ENCODE results near the gene SLX9. TPM values are rescaled to one million over a fixed set of nuclear protein-coding genes. Genes with fewer than 3 reads are reported as not detected.
A peak's percentile ranks its signal among the peaks of the same experiment; 100 is the strongest.

SLX9 gene
- total and polyA plus RNA-seq, 3 experiments from 2014 or later, result 14.3 to 71.1 (median 68.1) TPM

- Histone ChIP-seq H3K27me3 (ENCODE audit: insufficient read depth, low read length, poor library complexity, severe bottlenecking) (no peaks in the 10 kb centered on the region), H3K4me1 (ENCODE audit: insufficient read depth, low read length) (peaks cover 31% of the 10 kb centered on the region), H3K4me3 (ENCODE audit: low read length) (no peak overlapping the region), H3K27ac (ENCODE audit: low read depth, low read length) (no peak overlapping the region), H3K9me3 (ENCODE audit: low read length) (no peaks in the 10 kb centered on the region), H3K36me3 (ENCODE audit: insufficient read depth, low read length) (no peaks in the 10 kb centered on the region)
- Mint-ChIP-seq H3K27me3 (no peaks in the 10 kb centered on the region), H3K4me1 (peaks cover 26 to 29% (median 28%) of the 10 kb centered on the region in 3 donors), H3K9me3 (no peaks in the 10 kb centered on the region), H3K27ac (peak overlapping the region in 1 of 8 donors; percentile 72), H3K4me3 (peak overlapping the region in 3 of 7 donors; percentile 25 to 56 (median 29)), H3K36me3 (no peaks in the 10 kb centered on the region)
- CTCF ChIA-PET, result interaction anchor here (1.2 to 12.2 kb wide), 6 partner anchors 18 to 195 kb away, joined by 3 to 219 read pairs (median 28); partner anchors contain the start of genes ITGB2, PTTG1IP and UBE2G2
- POLR2A ChIA-PET, result interaction anchor here (0.9 kb wide), 1 partner anchor 41 kb away, joined by 3 read pairs; no protein-coding TSS in a partner anchor
- DNase-seq, result no peak
These were observed 5.9 kb upstream of the SLX9 start for GRCh38 chr21:44933918-44934260.

GRCh38 chr21:44934276-44934675 is 5.6 kb upstream of the SLX9 start:
- Mint-ChIP-seq H3K9me3 (no peaks in the 10 kb centered on the region), H3K27ac (no peak overlapping the region), H3K4me3 (peak overlapping the region in 3 of 7 donors; percentile 29 to 56 (median 36)), H3K4me1 (peaks cover 26 to 29% (median 28%) of the 10 kb centered on the region in 3 donors), H3K36me3 (no peaks in the 10 kb centered on the region), H3K27me3 (no peaks in the 10 kb centered on the region)
- POLR2A ChIA-PET, result interaction anchor here (0.9 kb wide), 1 partner anchor 41 kb away, joined by 3 read pairs; no protein-coding TSS in a partner anchor
- no peak for DNase-seq
- no peak overlapping the region for H3K4me3 ChIP-seq (ENCODE audit: low read length)
- peaks cover 31% of the 10 kb centered on the region for H3K4me1 ChIP-seq (ENCODE audit: insufficient read depth, low read length)
- H3K36me3 ChIP-seq (ENCODE audit: insufficient read depth, low read length), result no peaks in the 10 kb centered on the region
- H3K27ac ChIP-seq (ENCODE audit: low read depth, low read length), result no peak overlapping the region
- H3K9me3 ChIP-seq (ENCODE audit: low read length), result no peaks in the 10 kb centered on the region
- no peaks in the 10 kb centered on the region for H3K27me3 ChIP-seq (ENCODE audit: insufficient read depth, low read length, poor library complexity, severe bottlenecking)
- CTCF ChIA-PET, result interaction anchor here (1.2 to 12.2 kb wide), 5 partner anchors 18 to 194 kb away, joined by 3 to 219 read pairs (median 38); partner anchors contain the start of genes ITGB2 and UBE2G2

- Mint-ChIP-seq H3K4me1 (peaks cover 20 to 24% (median 22%) of the 10 kb centered on the region in 3 donors), H3K27ac (no peak overlapping the region), H3K4me3 (peak overlapping the region in 1 of 7 donors; percentile 50), H3K27me3 (no peaks in the 10 kb centered on the region), H3K9me3 (no peaks in the 10 kb centered on the region), H3K36me3 (peaks cover 0 to 2% (median 0%) of the 10 kb centered on the region in 3 donors)
- ChIA-PET CTCF (interaction anchor here (1.2 to 12.2 kb wide), 5 partner anchors 19 to 194 kb away, joined by 3 to 219 read pairs (median 38); partner anchors contain the start of genes ITGB2 and UBE2G2), POLR2A (interaction anchor here (0.9 kb wide), 1 partner anchor 42 kb away, joined by 3 read pairs; no protein-coding TSS in a partner anchor)
- no peak for DNase-seq
- Histone ChIP-seq H3K36me3 (ENCODE audit: insufficient read depth, low read length) (no peaks in the 10 kb centered on the region), H3K4me3 (ENCODE audit: low read length) (no peak overlapping the region), H3K9me3 (ENCODE audit: low read length) (no peaks in the 10 kb centered on the region), H3K27ac (ENCODE audit: low read depth, low read length) (no peak overlapping the region), H3K4me1 (ENCODE audit: insufficient read depth, low read length) (peaks cover 26% of the 10 kb centered on the region), H3K27me3 (ENCODE audit: insufficient read depth, low read length, poor library complexity, severe bottlenecking) (no peaks in the 10 kb centered on the region)
These were observed 4.9 kb upstream of the SLX9 start for GRCh38 chr21:44934797-44935532.

- no peak for DNase-seq
- peaks cover 16 to 21% (median 20%) of the 10 kb centered on the region in 3 donors for H3K4me1 Mint-ChIP-seq
- POLR2A ChIA-PET, result interaction anchor here (0.6 kb wide), 1 partner anchor 913 kb away, joined by 4 read pairs; no protein-coding TSS in a partner anchor
- no peaks in the 10 kb centered on the region for H3K9me3 ChIP-seq (ENCODE audit: low read length)
- H3K27ac ChIP-seq (ENCODE audit: low read depth, low read length), result no peak overlapping the region
- H3K36me3 ChIP-seq (ENCODE audit: insufficient read depth, low read length), result no peaks in the 10 kb centered on the region
- CTCF ChIA-PET, result interaction anchor here (5.1 to 12.2 kb wide), 3 partner anchors 20 to 135 kb away, joined by 38 to 219 read pairs (median 184); partner anchors contain the start of genes ITGB2 and UBE2G2
- peaks cover 22% of the 10 kb centered on the region for H3K4me1 ChIP-seq (ENCODE audit: insufficient read depth, low read length)
- H3K4me3 ChIP-seq (ENCODE audit: low read length), result no peak overlapping the region
- no peaks in the 10 kb centered on the region for H3K27me3 ChIP-seq (ENCODE audit: insufficient read depth, low read length, poor library complexity, severe bottlenecking)
- H3K9me3 Mint-ChIP-seq, result no peaks in the 10 kb centered on the region
- H3K4me3 Mint-ChIP-seq, result no peak overlapping the region
- no peak overlapping the region for H3K27ac Mint-ChIP-seq
- H3K36me3 Mint-ChIP-seq, result peaks cover 0 to 6% (median 0%) of the 10 kb centered on the region in 3 donors
- H3K27me3 Mint-ChIP-seq, result no peaks in the 10 kb centered on the region
These were observed 4.3 kb upstream of the SLX9 start for GRCh38 chr21:44935533-44935927.

- Mint-ChIP-seq H3K36me3 (peaks cover 0 to 25% (median 0%) of the 10 kb centered on the region in 3 donors), H3K9me3 (no peaks in the 10 kb centered on the region), H3K4me1 (peaks cover 31 to 44% (median 39%) of the 10 kb centered on the region in 3 donors), H3K27ac (peak overlapping the region in 7 of 8 donors; percentile 60 to 92 (median 80)), H3K27me3 (peaks cover 0 to 1% of the 10 kb centered on the region in 2 donors), H3K4me3 (peak overlapping the region; percentile 86 to 99 (median 89))
- Histone ChIP-seq H3K4me3 (ENCODE audit: low read length) (peak overlapping the region; percentile 86), H3K27me3 (ENCODE audit: insufficient read depth, low read length, poor library complexity, severe bottlenecking) (no peaks in the 10 kb centered on the region), H3K4me1 (ENCODE audit: insufficient read depth, low read length) (peaks cover 40% of the 10 kb centered on the region), H3K27ac (ENCODE audit: low read depth, low read length) (peak overlapping the region; percentile 70), H3K36me3 (ENCODE audit: insufficient read depth, low read length) (peaks cover 1% of the 10 kb centered on the region), H3K9me3 (ENCODE audit: low read length) (no peaks in the 10 kb centered on the region)
- ChIA-PET CTCF (interaction anchor here (1.2 to 14.1 kb wide), 5 partner anchors 8 to 199 kb away, joined by 4 to 194 read pairs (median 7); no protein-coding TSS in a partner anchor), POLR2A (no interaction called here)
- DNase-seq, result peak in 1 of 5 donors; percentile 38
These were observed 877 bp upstream of the SLX9 start for GRCh38 chr21:44938772-44939531.

GRCh38 chr21:44940116-44940631 is 345 bp downstream of the SLX9 start:
- Histone ChIP-seq H3K4me3 (ENCODE audit: low read length) (peak overlapping the region; percentile 86), H3K27me3 (ENCODE audit: insufficient read depth, low read length, poor library complexity, severe bottlenecking) (no peaks in the 10 kb centered on the region), H3K36me3 (ENCODE audit: insufficient read depth, low read length) (peaks cover 10% of the 10 kb centered on the region), H3K27ac (ENCODE audit: low read depth, low read length) (peak overlapping the region; percentile 65), H3K4me1 (ENCODE audit: insufficient read depth, low read length) (peaks cover 40% of the 10 kb centered on the region), H3K9me3 (ENCODE audit: low read length) (no peaks in the 10 kb centered on the region)
- POLR2A ChIA-PET, result interaction anchor here (0.5 to 1.2 kb wide), 2 partner anchors 13 to 66 kb away, joined by 4 to 8 read pairs; partner anchors contain the start of gene PTTG1IP
- no peak for DNase-seq
- peaks cover 0 to 37% (median 3%) of the 10 kb centered on the region in 3 donors for H3K36me3 Mint-ChIP-seq
- H3K27ac Mint-ChIP-seq, result peak overlapping the region in 7 of 8 donors; percentile 40 to 89 (median 80)
- CTCF ChIA-PET, result interaction anchor here (1.1 to 14.1 kb wide), 7 partner anchors 8 to 198 kb away, joined by 3 to 194 read pairs (median 4); no protein-coding TSS in a partner anchor
- H3K4me3 Mint-ChIP-seq, result peak overlapping the region; percentile 88 to 99 (median 89)
- H3K4me1 Mint-ChIP-seq, result peaks cover 37 to 50% (median 44%) of the 10 kb centered on the region in 3 donors
- no peaks in the 10 kb centered on the region for H3K9me3 Mint-ChIP-seq
- H3K27me3 Mint-ChIP-seq, result peaks cover 0 to 1% of the 10 kb centered on the region in 2 donors

- ChIA-PET CTCF (interaction anchor here (0.8 to 14.1 kb wide), 3 partner anchors 14 to 196 kb away, joined by 3 to 194 read pairs (median 14); no protein-coding TSS in a partner anchor), POLR2A (interaction anchor here (1.6 kb wide), 1 partner anchor 10 kb away, joined by 6 read pairs; no protein-coding TSS in a partner anchor)
- Mint-ChIP-seq H3K36me3 (peaks cover 0 to 48% (median 5%) of the 10 kb centered on the region in 3 donors), H3K9me3 (no peaks in the 10 kb centered on the region), H3K27ac (peak overlapping the region in 3 of 8 donors; percentile 27 to 35 (median 34)), H3K4me3 (peak overlapping the region; percentile 86 to 99 (median 89)), H3K27me3 (peaks cover 0 to 1% of the 10 kb centered on the region in 2 donors), H3K4me1 (peaks cover 38 to 50% (median 44%) of the 10 kb centered on the region in 3 donors)
- Histone ChIP-seq H3K4me1 (ENCODE audit: insufficient read depth, low read length) (peaks cover 40% of the 10 kb centered on the region), H3K9me3 (ENCODE audit: low read length) (no peaks in the 10 kb centered on the region), H3K36me3 (ENCODE audit: insufficient read depth, low read length) (peaks cover 10% of the 10 kb centered on the region), H3K4me3 (ENCODE audit: low read length) (no peak overlapping the region), H3K27ac (ENCODE audit: low read depth, low read length) (no peak overlapping the region), H3K27me3 (ENCODE audit: insufficient read depth, low read length, poor library complexity, severe bottlenecking) (no peaks in the 10 kb centered on the region)
- peak in 1 of 5 donors; percentile 29 for DNase-seq
These were observed 1.7 kb downstream of the SLX9 start for GRCh38 chr21:44941567-44941966.

All from CD8-positive, alpha-beta memory T cell (primary cell).